Middle frontal gyrus (tissue), 1 donor: ENCODE data around the gene LAIR1.
"Not testable (repeated sequence)": the region's sequence is repeated elsewhere in the genome, so short reads cannot be mapped to it uniquely, and the experiment has no call there.

Experiments
- DNase-seq: peaks from one replicate; pipeline ENCODE4 v3.0.0-alpha.2; 2015; ENCODE audit warnings: low spot score; ENCODE audit errors: extremely low spot score

Gene LAIR1

GRCh38 chr19:54376610-54377285 is 12.0 kb upstream of the LAIR1 start:
- no peak for DNase-seq

- DNase-seq = not testable (repeated sequence)
Measured at GRCh38 chr19:54375181-54375938, 10.6 kb upstream of the LAIR1 start.

GRCh38 chr19:54373781-54374631 is 9.3 kb upstream of the LAIR1 start:
- DNase-seq = no peak

- not testable (repeated sequence) for DNase-seq
Measured at GRCh38 chr19:54371453-54371852, 6.7 kb upstream of the LAIR1 start.

- not testable (repeated sequence) for DNase-seq
Measured at GRCh38 chr19:54370434-54370796, 5.7 kb upstream of the LAIR1 start.

GRCh38 chr19:54369688-54370433 is 5.1 kb upstream of the LAIR1 start:
- not testable (repeated sequence) for DNase-seq

DNA sequence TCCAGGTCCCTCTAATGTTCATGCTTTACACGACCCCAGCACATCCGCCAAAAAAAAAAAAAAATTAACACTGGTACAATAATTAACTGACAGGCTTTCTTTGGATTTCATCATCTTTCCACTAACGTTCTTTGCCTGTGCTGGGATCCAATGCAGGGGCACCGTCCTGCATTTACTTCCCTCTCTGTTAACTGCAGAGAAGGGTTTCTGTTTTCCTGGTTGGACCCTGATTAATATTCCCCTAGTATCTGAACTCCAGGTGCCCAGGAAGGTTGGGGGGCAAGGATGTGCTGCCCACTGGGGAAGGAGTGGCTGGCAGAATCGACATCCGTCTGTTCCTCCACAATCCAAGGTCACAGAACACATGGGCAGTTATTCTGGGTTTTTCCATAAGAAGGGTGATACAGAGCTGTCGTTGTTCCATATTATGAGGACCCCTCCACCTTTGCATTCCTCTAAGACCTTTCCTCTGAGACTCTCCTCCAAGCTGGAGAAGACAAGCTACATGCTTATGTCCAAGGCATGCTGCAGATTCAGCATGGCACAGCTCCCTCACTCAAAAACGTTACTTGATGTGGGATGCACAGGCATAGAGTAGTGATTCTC is 4.5 kb upstream of the LAIR1 start:
- no peak for DNase-seq

DNA sequence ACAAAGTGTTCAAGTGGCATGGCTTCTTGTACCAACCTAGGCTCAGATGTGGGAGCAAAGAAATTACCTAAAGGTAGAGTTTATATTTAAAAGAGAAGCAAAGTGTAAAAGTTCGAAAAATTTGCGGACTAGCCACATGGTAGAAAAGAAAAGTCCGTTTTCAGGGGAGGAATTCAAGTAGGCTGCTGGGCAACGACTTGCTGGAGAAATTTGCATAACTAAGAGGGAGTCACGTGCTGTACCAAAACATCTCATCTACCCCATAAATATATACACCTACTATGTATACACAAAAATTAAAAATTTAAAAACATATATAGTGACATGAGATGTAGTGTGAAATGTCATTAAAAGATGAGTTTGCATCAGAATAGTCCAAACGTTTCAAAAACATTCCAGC is 2.1 kb upstream of the LAIR1 start:
- no peak for DNase-seq

DNA sequence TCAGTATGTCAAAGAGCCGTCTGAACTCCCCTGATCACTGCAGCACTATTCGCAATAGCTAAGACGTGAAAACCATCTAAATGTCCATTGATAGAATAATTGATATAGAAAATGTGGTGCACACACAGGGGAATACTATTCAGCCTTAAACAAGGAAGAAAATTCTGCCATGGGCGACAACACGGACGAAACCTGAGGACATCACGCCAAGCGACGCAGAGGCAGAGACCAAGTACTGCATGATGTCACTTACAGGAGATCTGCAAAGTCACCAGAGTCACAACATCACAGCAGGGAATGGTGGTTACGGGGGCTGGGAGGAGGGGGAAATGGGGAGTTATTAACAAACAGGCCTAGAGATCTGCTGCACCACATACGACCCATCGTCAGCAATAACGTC is 1.1 kb upstream of the LAIR1 start:
- DNase-seq = not testable (repeated sequence)

- not testable (repeated sequence) for DNase-seq
Measured at GRCh38 chr19:54361680-54362422, 2.9 kb downstream of the LAIR1 start.

DNA sequence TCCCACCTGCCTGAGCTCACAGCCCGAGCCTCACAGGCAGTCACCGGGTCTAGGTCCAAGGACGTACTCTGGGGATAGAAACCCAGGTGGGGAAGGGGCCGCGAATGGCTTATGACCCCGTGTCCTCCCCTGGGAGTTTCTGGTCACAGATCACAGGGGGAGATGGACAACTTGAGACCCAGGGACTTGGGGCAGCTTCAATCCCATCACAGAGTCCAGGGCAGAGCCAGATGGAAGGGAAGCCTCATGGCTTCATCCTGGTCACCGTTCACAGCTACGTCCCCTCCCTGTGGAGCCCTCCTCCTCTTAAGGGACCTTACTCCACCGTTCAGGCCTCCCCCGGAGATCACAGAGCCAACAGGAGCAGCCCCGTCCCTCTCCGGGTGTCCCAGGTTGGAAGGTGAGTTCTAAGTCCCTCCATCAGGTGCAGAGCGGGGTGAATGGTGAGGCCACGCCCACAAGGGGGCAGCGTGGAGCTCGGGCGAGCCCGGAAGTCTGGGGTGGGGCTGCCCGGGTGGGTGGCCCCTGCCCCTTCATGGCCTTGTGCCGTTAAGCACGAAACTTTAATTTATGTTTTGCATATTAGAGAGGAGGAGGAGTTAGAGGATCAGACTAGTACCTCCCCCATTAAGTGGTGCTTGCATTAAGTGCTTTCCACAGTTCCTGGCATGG is 5.4 kb downstream of the LAIR1 start:
- DNase-seq = not testable (repeated sequence)

DNA sequence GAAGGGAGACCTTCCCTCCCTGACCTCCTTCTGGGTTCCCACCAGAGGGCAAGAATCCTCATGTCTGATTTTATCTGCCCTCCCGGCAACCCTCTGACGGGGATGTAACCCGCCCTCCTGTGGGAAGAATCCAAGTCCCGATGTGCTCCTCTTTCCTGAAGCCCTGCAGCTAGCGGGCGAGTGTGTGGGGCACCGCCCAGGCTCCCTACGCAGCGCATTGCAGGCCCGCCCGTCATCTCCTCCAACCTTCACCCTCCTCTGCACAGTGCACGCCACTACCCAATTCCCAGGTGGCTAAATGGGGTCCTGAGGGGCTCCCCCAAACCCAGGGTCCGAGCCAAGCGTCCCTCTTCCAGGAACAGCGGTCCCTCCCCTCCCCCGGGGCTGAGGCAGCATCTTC is 7.3 kb downstream of the LAIR1 start:
- no peak for DNase-seq

DNA sequence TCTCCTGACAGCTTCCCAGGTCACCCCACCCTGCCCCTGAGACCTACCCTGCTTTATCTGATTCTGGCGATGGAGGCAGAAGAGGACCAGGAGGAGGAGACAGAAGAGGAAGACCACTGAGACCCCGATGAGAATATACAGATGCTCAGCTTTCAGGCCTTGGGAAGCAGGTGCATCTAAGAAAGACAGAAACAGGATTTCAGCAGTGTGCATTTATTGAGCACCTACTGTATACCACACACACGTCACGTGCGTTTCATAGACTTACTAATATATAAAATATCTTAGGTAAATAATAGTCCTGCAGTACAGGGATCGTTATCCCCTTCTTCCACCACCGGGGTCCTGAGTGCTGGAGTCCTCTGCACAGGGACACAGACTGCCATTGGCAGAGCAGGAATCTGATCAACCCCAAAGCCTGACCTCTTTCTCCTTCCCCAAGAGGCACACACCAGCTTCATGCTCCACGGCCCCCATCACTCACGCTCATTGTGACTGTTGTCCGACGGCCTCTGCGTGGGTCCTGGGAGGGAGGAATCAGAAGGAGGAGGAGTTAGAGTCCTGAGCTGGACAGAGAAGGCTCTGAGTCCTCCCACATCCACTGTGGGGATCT is 8.2 kb downstream of the LAIR1 start:
- no peak for DNase-seq

- DNase-seq = no peak
Measured at GRCh38 chr19:54355675-54356074, 9.1 kb downstream of the LAIR1 start.

DNA sequence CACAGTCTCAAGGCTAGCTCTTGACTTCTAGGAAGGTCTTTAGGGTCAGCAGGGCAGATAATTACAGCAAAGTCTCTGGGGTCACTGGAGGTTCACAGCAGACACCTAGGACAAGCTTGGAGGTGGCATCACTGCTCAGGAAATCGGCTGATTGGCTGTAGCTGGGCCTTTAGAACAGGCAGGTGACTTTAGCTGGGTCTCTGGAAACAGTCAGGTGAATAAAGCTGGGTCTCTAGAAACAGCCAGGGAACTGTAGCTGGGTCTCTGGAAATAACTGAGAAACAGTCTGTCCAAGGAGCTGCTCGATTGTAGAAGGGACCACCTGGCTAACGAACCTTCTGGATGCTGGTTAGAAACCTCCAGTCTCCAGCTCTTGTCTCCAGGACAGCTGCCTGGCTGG is 10.0 kb downstream of the LAIR1 start:
- DNase-seq = no peak

DNA sequence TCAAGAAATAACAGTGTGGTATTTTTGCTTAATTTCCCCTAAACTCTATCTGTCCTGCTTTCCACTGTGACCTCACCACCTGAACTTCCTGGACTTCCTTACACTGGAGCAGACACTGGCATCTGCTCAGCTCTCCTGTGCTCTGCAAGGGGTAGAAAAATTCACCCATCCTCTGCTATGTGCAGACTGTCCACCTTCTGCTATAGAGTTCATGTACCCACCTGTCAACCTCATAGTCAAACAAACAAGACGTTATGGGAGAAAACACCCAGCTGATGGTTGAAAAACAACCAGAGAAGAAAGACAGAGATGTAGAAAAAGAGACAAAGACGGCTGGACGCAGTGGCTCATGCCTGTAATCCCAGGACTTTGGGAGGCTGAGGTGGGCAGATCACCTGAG is 12.2 kb downstream of the LAIR1 start:
- DNase-seq = no peak

- no peak for DNase-seq
Measured at GRCh38 chr19:54352041-54352440, 12.7 kb downstream of the LAIR1 start.

DNA sequence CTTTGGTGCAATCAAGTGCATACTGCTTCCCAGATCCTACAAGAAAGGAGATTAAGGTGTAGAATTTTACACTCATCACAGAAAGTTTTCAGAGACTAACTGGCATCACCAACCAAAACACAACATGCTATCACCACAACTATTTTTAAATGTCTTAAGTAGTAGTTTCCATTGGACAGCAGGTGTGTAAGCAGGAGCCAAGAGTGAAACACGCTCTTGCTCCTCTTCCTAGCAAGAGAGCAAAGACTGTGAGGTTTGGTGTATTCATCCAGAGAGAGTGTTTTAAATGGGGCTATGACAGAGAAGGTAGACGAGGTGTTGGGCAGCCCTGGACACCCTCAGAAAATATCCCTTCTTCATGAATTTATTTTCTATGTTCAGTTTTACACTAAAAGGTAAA is 13.3 kb downstream of the LAIR1 start:
- no peak for DNase-seq

DNA sequence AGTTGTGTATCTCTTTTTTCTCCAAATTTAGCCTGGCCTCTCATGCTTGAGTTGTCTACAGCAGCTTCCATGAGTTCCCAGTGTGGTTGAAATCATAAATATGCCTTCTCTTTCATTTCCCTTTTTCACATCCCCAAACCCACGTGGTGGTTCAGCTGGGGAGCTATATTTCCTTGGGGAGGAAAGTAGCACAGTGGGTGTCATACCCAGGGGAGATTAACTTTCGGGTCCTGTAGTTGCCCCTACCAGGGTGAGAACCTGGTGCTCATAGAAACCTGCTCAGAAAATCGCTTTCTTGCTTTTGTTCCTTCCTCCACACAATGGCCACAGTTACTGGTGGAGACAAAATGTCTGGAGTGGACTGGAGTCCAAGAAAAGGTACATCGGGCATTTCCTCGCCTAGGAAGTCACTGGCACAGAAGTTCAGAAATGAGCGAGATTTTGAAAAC is 18.8 kb downstream of the LAIR1 start:
- no peak for DNase-seq
